Mesothelial cell of epicardium (in vitro differentiated cells): ENCODE results near the gene PODNL1. TPM values are rescaled to one million over a fixed set of nuclear protein-coding genes. Genes with fewer than 3 reads are reported as not detected.

Experiments
- DNase-seq, 2 experiments: peaks; one replicate each; pipeline ENCODE4 v3.0.0; 2021; ENCODE audit warnings: low spot score in 2 of 2; ENCODE audit not compliant: unreplicated experiment in 2 of 2
- H3K27ac Mint-ChIP-seq: 2 replicates; pipeline ENCODE4 v1.8.0; 2021; ENCODE audit warnings: mixed read lengths
- H3K27me3 Mint-ChIP-seq: 2 replicates; pipeline ENCODE4 v1.8.0; 2021; ENCODE audit warnings: low read depth, mixed read lengths
- H3K36me3 Mint-ChIP-seq: 2 replicates; pipeline ENCODE4 v1.8.0; 2021; ENCODE audit warnings: mixed read lengths
- H3K4me1 Mint-ChIP-seq: 2 replicates; pipeline ENCODE4 v1.8.0; 2021; ENCODE audit warnings: mixed read lengths
- H3K4me3 Mint-ChIP-seq: 2 replicates; pipeline ENCODE4 v1.8.0; 2021; ENCODE audit warnings: mild to moderate bottlenecking, moderate library complexity, mixed read lengths
- H3K9me3 Mint-ChIP-seq: 2 replicates; pipeline ENCODE4 v1.8.0; 2021; ENCODE audit warnings: mixed read lengths
- CTCF ChIP-seq: fragments of 200-600 bp; sonication (generic); IDR thresholded peaks from one replicate; pipeline ENCODE4 v1.5.0; 2021; ENCODE audit warnings: antibody characterized with exemption; ENCODE audit not compliant: unreplicated experiment
- total RNA-seq: library from RNA; stranded (reverse); gene quantifications from 3 replicates; pipeline ENCODE4 v1.2.1, GENCODE V29; 2021

PODNL1 gene
- total RNA-seq, 1 donor from 2014 or later: 1.0 TPM

- Mint-ChIP-seq H3K9me3 (no peaks in the 10 kb centered on the region), H3K36me3 (no peaks in the 10 kb centered on the region), H3K27ac (no peak overlapping the region), H3K4me3 (no peak overlapping the region), H3K4me1 (no peaks in the 10 kb centered on the region), H3K27me3 (no peaks in the 10 kb centered on the region)
- no peak for TF ChIP-seq CTCF
- no peak for DNase-seq
These were observed 8.2 kb upstream of the PODNL1 start for GRCh38 chr19:13946414-13946813.

GRCh38 chr19:13942023-13942684 lies 3.9 kb upstream of the PODNL1 start:
- H3K4me1 Mint-ChIP-seq: peaks cover 4% of the 10 kb centered on the region
- peaks cover 3% of the 10 kb centered on the region for H3K27me3 Mint-ChIP-seq
- no peak for DNase-seq
- no peak for TF ChIP-seq CTCF
- no peaks in the 10 kb centered on the region for H3K36me3 Mint-ChIP-seq
- no peaks in the 10 kb centered on the region for H3K9me3 Mint-ChIP-seq
- no peak overlapping the region for H3K4me3 Mint-ChIP-seq
- no peak overlapping the region for H3K27ac Mint-ChIP-seq

- Mint-ChIP-seq H3K27me3 (peaks cover 4% of the 10 kb centered on the region), H3K4me3 (no peak overlapping the region), H3K9me3 (no peaks in the 10 kb centered on the region), H3K36me3 (no peaks in the 10 kb centered on the region), H3K27ac (no peak overlapping the region), H3K4me1 (peaks cover 4% of the 10 kb centered on the region)
- TF ChIP-seq CTCF: no peak
- DNase-seq: no peak
These were observed 527 bp downstream of the PODNL1 start for GRCh38 chr19:13937479-13938300.

GRCh38 chr19:13935765-13936510 lies 2.3 kb downstream of the PODNL1 start:
- Mint-ChIP-seq H3K36me3 (no peaks in the 10 kb centered on the region), H3K4me3 (no peak overlapping the region), H3K27ac (no peak overlapping the region), H3K27me3 (peaks cover 4% of the 10 kb centered on the region), H3K4me1 (peaks cover 4% of the 10 kb centered on the region), H3K9me3 (no peaks in the 10 kb centered on the region)
- no peak for DNase-seq
- TF ChIP-seq CTCF: no peak

GRCh38 chr19:13934785-13935109 lies 3.5 kb downstream of the PODNL1 start:
- TF ChIP-seq CTCF: no peak
- peaks cover 4% of the 10 kb centered on the region for H3K27me3 Mint-ChIP-seq
- DNase-seq: no peak
- no peak overlapping the region for H3K4me3 Mint-ChIP-seq
- H3K27ac Mint-ChIP-seq: no peak overlapping the region
- H3K36me3 Mint-ChIP-seq: no peaks in the 10 kb centered on the region
- peaks cover 4% of the 10 kb centered on the region for H3K4me1 Mint-ChIP-seq
- no peaks in the 10 kb centered on the region for H3K9me3 Mint-ChIP-seq
